Hematopoietic multipotent progenitor cell treated with erythropoietin and hydrocortisone succinate and interleukin-3 and kit ligand, for 4 days (in vitro differentiated cells): ENCODE data around the gene TRIM28.
"Not testable (repeated sequence)": the region's sequence is repeated elsewhere in the genome, so short reads cannot be mapped to it uniquely, and the experiment has no call there.

ENCODE experiments used
- DNase-seq: peaks from one replicate; pipeline ENCODE4 v3.0.0-alpha.2; 2015

TRIM28 gene

GRCh38 chr19:58519355-58520256 is 24.3 kb upstream of the TRIM28 start, which contains the start of gene ZBTB45:
TSS of gene ZBTB45 (minus strand) at chr19:58519810. CDS start at chr19:58517673, 2,137 bp downstream.
- DNase-seq = peak; percentile 98

- DNase-seq = no peak
Observed at GRCh38 chr19:58520257-58520599, 23.6 kb upstream of the TRIM28 start.

- no peak for DNase-seq
Observed at GRCh38 chr19:58521651-58522050, 22.2 kb upstream of the TRIM28 start.

- DNase-seq = no peak
Observed at GRCh38 chr19:58522709-58523108, 21.2 kb upstream of the TRIM28 start.

GRCh38 chr19:58529405-58529804 is 14.5 kb upstream of the TRIM28 start:
- DNase-seq = no peak

- DNase-seq = no peak
Observed at GRCh38 chr19:58531034-58531840, 12.6 kb upstream of the TRIM28 start.

GRCh38 chr19:58535857-58536256 is 8.0 kb upstream of the TRIM28 start:
- DNase-seq = no peak

GRCh38 chr19:58536852-58537798 is 6.7 kb upstream of the TRIM28 start:
- no peak for DNase-seq

GRCh38 chr19:58538257-58539168 is 5.4 kb upstream of the TRIM28 start:
- peak; percentile 93 for DNase-seq

GRCh38 chr19:58539169-58539559 is 4.7 kb upstream of the TRIM28 start:
- not testable (repeated sequence) for DNase-seq

- DNase-seq = not testable (repeated sequence)
Observed at GRCh38 chr19:58542641-58543372, 1.1 kb upstream of the TRIM28 start.

GRCh38 chr19:58544591-58545285 is 874 bp downstream of the TRIM28 start:
- DNase-seq = peak; percentile 80

- no peak for DNase-seq
Observed at GRCh38 chr19:58545286-58546018, 1.6 kb downstream of the TRIM28 start.

- peak; percentile 63 for DNase-seq
Observed at GRCh38 chr19:58546019-58546530, 2.2 kb downstream of the TRIM28 start.

- no peak for DNase-seq
Observed at GRCh38 chr19:58547323-58548312, 3.8 kb downstream of the TRIM28 start.

- DNase-seq = no peak
Observed at GRCh38 chr19:58548859-58549663, 5.2 kb downstream of the TRIM28 start.
